DMS 273 (cell line): ENCODE measurements around the gene EYA2.

ENCODE experiments used
- DNase-seq: peaks from one replicate; lab custom pipeline; 2025; ENCODE audit not compliant: unreplicated experiment; lab: John Stamatoyannopoulos, UW

EYA2 gene

DNA sequence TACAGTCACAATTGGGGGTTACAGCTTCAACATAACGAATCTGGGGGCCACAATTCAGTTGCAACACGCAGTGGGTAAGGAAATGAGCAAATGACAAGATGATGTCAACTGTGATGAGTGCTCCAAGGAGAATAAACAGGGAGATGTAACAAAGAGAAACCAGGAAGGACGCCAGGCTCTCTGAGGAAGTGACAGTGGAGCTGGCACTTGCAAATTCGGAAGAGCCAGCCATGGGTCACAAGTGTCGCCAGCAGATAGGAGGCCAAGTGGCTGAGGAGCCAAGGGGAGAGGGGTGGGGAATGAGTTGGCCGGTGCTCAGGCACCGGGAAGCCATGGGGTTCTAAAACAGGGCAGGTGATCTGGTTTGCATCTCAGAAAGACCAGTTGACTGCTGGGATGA lies 136.4 kb downstream of the EYA2 start:
- DNase-seq: no peak

DNA sequence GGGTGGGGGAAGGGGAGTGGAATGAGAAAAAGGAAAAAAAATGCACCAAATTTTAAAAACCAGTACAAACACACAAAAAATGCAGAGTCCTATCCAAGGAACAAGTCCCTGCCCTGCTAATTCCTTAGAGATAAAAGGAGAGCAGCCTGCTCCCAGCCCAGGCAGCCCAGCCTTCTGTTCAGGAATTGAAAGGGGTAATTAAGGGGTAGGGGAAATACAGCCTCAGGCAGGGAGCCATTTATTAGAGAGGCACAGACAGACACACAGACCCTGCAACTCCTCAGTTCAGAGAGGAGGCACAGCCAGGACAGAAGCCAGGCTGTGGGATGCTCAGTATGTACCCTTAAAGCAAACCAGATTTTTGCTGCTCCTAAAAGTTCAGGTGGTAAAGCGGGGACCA lies 137.2 kb downstream of the EYA2 start:
- DNase-seq: peak; percentile 33

DNA sequence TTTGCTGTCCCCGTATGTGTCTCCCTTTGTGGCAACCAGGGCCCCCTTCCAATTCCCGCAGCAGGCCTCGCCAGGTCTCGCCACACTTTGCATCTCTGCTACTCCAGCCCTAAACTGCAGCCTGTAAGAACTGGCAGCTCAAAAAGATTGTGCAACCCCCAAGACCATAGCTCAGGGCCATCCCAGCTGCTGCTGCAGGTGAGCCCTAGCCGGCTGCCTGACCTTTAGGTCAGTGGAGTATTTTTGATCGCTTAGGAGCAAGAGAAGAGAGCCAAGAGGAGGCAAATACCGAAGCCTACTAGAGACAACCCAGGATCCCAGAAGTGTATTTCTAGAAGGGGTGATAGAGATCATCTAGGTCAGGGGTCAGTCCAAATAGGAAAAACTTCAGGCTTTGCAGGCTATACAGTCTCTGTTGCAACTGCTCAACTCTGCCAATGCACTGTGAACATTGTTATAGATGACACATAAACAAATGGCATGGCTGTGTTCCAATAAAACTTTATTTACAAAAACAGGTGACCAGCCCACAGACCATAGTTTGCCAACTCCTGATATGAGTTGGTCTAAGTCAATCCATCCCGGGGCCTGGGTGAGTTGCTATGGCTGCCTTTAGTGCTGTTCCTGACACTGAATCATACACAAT lies 138.4 kb downstream of the EYA2 start:
- no peak for DNase-seq

DNA sequence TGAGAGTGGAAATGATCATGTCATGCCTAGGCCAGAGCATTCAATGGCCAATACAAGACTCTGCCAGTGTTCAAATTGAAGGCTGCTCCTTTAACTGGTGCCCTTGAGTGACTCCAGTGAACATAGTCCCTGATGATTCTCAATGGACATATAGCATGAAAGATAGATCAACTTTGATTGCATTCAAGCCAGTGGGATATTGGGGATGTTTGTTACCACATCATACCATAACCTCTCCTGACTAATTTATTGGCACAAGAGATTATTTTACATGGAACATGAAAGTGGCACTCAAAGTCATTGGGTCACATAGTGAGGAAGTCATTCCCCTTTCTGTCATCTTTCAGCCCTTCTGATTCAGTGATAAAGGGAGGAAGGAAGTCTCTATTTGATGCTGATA lies 139.0 kb downstream of the EYA2 start:
- DNase-seq: no peak

DNA sequence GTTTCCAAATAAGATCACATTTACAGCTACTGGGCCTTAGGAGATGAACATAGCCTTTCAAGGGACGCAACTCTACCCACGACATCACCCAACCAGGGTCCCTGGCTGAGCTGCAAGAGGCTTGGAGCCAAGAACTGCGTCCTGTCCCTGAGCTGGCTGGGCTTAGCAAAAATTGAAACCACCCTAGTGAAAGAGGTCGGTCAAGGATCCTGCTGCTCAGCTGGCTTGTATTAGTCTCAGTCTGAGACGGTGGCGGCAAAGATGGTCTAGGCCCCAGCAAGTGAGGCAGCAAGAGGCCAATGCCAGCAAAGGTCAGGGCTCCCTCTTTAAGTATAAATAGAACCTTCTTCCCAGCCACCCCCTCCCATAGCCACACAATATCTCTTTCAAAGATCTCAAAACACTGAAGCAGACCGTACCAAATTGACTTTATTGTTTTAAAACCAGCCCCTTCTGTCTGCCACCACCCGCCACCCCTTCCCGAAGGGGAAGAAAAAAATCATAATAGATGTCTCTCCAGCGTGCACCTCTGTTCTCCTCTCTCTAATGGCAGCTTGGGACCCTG lies 140.5 kb downstream of the EYA2 start:
- no peak for DNase-seq

DNA sequence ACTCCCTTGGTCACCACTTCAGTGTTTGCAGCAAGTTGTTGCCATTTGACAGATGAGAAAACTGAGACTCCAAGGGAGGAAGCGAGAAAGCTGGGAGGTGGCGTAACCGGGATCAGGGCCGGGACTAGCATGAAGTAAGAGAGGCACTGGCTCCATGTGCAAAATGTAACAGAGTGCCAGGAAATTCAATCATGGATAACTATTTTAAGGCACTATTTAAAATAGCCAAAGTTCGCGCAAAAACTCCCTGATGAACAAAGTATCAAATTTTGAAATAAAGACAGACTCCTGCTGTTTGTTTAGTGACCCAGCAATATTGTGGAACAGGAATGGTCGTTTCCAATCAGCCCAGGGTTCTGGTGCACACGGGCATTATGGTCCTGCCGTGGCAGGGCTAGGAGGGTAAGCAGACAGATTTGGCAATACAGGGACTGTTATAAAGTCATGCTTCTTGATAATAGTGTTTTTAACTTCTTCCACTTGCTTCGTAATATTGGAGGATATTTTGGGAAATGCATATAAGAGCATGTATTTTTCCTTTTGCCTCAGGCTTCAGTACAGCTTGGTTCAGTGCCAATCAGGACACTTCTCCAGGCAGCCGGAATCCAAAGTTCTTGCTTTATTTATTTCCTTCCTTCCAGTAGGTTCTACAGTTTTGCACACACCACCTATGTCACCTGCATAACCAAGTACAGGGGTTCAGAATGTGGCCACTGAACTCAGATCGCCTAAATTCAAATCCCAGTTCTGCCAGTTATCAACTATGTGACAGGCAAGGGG lies 141.6 kb downstream of the EYA2 start:
- no peak for DNase-seq

DNA sequence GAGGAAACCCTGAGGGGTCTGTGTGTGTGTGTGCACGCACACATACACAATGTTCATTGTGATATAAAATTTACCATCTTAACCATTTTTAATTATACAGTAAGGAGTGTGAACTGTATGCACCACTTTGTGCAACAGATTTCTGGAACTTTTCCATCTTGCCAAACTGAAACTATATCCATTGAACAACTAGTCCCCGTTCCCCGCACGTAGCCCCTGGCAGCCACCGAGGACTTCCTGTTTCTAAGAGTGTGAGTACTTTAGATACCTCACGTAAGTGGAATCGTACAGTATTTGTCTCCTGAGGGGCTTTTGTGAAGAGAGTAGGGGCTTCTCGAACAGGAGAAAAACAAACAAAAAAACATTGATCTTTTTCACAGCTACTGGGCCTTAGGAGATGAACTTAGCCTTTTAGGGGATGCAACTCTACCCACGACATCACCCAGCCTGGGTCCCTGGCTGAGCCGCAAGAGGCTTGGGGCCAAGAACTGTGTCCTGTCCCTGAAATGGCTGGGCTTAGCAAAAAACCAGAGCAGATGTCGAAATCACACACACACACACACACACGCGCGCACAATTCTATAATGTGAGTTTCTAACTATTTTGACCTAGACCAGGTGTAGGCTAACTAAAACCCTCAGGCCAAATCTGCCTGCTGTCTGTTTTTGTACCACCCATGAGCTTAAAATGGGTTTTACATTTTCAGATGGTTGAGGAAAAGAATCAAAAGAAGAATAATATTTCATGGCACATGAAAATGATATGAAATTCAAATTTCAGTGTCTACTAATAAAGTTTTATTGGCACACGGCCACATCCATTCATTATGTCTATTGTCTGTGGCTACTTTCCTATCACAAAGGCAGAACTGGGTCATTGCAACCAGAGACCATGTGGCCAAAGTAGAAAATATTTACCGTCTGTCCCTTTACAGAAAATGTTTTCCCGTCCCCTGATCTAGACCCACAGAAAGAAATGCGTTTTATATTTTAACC lies 144.2 kb downstream of the EYA2 start:
- peak; percentile 18 for DNase-seq

DNA sequence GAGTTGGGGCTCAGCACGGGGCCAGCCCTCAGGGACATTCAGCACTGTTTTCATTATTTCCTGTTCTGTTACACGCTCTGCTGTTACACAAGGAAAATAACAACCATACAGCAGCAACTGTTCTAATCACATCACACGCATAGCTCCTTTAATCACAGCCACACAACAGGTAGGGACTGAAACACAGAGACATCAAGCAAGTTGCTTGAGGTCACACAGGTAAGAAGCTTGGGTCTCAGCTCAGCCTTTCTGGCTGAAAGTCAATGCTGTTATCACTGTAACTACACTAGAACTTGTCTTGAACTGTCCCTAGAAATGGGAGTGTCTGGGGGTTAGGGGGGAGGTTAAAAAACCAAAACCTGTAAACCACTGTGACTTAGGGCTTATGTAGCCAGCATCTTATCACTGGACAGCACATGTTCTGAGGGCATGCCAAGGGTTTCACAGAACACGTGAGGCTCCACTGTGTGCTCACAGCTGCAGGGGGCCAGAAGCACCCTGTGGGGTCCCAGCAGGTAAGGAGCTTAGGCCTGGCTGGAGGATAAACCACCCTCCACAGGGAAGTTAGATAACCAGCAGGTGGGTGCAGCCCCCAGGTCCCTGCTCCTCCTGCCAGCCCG lies 146.0 kb downstream of the EYA2 start:
- DNase-seq: no peak

DNA sequence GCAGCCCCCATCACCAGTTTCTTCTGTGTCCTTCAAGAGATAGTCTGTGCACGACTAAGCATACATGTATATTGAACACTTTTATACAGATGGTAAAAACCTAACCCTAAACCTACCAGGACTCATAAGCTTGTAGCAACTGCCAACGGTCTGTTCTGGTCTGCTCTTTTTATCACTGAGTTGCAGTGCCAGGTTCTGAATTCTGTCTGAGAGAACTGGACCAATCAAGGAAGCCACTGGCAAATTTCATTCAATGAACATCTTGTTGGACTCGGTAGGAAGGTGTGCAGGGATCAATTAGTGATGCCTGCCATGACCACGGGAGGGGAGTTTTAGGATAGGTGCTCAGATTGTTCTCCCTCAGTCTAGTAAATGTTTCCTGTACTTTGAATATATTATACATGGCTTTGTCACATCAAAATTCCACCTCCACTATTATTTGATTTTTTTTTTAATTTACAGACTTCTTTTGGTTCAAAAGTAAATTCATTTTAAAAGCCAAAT lies 146.8 kb downstream of the EYA2 start:
- no peak for DNase-seq

DNA sequence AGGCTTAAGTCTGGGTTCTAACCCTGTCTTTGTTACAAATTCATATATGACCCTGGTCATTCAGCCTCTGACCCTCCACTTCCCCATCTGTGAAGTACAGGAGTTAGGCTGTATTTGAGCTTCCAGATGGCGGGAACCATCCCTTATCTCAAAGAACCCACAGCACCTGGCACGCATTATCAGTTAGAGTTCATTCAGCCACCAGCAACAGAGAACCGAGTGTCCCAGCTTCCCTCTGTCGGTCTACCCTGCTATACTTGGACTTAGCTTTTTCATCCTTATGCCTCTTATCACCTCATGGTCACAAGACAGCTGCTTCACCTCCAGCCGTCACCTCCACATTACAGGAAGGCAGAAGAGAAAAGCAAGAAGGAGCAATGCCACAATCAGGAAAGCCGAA lies 147.8 kb downstream of the EYA2 start:
- peak; percentile 18 for DNase-seq

DNA sequence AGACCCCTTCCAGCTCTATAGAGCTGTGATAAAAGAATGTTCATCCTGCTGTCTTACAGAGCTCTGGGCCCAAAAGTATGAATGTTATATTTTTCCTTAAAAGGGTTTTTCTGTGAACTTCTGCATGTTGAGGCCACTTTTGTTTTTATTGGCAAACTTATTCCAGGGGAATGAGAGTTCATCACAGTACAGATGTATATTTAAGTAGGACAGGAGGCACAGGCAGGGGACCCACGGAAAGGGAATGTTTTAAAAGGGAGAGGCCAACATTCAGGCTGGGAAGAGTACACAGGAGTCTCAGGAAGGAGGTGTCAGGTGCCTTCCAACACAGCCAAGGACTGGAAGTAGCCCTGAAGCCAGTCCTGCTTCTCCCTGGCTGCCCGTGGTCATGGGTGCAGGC lies 148.4 kb downstream of the EYA2 start:
- no peak for DNase-seq

DNA sequence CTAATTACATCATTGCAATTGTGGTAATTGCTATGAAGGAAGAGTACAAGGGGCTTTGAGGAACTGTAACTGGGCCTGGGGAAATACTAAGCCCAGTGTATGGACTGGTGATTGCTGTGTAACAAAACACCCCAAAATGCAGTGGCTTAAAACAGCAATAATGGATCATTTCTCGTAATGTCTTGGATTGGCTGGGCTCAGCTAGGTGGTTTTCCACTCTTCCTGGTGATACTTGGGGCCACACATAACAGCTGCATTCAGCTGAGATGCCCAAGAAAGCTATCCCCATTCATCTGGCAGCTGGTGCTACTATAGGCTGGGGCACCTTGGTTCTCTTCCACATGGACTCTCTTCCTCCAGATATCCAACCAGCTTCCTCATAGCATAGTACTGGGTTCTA lies 150.3 kb downstream of the EYA2 start:
- no peak for DNase-seq

DNA sequence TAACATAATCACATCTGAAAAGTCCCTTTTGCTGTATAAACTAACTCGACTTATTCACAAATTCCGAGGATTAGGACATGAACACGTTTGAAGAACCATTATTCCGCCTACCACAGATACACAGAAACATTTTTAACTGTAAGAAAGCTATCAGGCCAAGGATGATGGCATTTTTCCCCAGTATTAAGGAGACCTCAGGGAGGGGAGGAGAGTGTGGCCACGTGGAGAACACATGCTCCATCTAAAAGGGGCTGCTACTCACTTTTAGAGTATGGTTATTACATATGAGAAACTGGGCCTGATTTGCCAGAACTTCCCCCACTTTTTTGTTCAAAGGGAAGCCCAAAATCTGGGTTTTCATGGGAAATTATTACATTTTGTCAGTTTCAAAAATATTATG lies 153.4 kb downstream of the EYA2 start:
- no peak for DNase-seq

DNA sequence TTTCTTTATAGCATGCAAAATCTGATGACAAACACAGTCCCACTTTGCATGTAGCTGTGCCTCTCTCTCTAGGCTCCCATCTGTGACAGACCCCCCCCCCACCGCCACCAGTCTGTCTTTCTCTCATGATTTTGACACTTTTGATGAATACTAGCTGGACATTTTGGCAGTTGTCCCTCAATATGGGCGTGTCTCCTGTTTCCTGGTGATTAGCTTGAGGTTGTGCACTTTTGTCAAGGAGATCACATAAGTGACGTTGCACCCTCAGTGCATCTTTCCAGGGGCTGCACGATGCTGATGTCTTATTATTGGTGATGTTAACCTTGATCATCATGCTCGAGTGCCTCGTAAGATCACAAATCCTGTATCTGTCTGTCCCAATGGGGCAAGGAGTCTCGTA lies 155.1 kb downstream of the EYA2 start:
- DNase-seq: no peak

DNA sequence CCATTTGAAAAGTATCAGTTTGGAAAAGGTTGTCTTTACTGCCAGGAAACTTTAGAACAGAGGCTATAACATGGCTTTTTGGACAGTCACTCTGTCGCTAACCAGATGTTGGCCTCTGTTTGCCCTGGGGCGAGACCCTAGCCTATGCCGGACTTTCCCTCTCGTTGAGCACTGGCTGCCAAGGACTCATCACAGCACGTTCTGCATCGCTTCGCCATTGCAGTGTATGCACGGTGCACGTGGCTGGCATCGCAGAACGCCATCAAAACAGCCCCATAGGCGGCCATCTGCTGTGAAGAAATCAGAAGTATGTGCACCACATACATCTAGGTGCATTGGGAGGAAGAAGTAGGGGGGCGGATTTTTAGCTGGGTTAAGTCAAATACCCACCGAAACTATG lies 156.4 kb downstream of the EYA2 start:
- no peak for DNase-seq

DNA sequence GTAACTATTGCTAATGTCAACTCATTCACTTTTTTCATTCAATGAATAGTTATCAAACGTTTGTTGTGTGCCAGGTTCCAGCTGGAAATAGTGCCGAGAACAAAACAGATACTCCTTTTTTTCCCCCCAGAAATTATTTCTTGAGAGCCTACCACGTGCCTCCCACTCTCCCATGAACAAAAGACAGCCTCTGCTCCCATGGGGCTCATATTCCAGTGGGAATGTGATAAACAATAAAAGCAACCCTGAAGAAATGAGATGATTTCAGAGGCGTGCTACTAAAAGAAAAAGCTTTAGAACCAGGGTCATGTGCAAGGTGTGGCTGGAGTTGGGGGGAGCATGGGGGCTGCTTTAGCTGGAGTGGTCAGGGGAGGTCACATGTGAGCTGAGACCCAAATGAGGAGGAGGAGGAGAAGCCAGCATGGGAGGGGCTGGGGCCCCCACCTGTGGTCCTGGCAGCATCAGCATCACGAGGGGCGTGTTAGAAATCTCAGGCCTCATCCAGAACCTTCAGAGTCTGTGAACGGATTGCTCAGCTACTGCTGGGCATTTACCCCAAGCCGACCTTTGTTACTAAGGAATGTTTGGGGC lies 157.4 kb downstream of the EYA2 start:
- DNase-seq: no peak

DNA sequence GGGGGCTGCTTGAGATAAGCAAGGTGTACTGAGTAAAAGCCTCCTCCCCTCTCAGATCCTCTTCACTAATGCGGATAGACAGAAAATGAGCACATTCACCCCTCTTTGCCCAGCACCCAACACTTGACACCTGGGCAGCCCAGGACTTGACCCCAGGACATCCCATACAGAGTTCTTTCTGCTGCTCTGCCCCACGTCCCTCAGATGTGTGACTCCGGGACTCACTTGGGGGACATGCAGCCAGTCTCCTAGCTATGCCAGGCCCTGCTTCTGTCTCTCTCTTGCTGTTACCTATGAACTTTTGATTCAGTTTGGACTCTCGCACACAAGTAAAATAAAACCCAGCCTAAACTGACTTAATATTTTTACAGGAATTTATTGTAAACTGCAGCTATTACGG lies 159.9 kb downstream of the EYA2 start:
- DNase-seq: no peak

DNA sequence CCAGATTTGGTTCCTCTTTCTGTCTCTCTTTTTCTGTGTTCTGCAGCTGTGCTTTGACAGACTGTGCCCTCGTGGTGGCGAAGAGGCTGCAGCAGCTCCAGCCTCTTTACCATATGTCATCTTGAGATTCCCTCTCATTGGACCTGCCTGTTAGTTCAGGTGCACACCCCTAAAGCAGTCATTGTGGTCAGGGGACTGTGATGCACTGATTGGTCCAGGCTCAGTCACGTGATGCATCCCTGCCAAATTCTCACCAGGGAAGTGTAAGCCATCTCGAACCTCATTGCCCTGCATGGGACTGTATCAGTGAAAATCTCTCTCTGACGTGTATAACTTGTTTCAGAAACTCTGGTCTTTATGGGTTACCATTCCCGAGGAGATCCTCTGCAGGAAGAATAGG lies 160.3 kb downstream of the EYA2 start:
- no peak for DNase-seq

DNA sequence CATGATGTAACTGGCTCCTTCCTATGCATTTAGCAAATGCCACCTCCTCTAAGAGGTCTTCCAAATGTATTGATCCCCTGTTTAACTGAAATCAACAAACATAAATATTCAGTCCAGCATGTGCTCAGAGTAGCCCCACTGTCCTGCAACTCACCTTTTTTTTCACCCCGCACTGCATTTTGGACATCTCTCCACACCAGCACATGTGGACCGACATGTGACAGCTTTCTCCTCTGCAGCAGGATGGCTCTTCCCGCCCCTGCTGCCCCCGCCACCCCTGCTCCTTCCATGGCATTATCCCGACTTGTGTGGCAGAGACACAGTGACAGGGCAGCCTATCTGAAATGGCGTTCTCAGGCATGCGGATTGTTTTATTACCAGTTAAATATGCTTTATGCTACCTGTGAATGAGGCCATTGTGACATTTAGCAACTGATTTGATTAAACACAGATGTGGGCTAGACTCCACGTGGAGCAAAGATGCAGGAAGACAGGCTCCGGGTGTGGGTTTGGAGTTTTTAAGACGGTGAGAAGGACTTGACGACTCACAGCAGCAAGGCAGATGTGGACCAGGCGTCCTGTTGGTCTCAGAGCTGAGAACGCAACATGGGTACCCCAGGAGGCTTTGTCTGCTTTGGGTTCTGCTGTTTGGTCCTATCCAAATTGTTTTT lies 161.2 kb downstream of the EYA2 start:
- no peak for DNase-seq

DNA sequence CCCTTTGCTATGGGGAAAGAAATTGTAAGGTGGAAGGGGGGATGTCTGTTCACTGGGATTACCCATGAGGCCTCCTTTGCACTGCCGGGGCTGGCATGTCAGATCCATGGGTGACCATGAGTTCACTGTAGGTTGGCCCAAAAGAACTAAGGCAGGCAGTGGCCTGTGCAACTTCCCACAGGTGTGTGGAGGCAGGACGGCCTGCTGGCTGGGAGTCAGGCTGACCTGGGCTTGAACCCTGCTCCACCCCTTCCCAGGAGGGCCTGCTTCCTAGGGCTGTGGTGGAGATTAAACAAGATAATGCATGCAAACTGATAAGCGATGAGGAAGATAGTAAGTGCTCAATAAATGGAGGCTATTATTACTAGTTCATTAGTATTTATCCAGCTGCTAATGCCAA lies 163.0 kb downstream of the EYA2 start:
- no peak for DNase-seq
